ENCODE results near the gene NFATC2. TPM values are rescaled to one million over a fixed set of nuclear protein-coding genes. Genes with fewer than 3 reads are reported as not detected.

The NFATC2 gene
- total RNA-seq, 2 donors from 2014 or later, result 11.9 to 24.5 TPM

DNA sequence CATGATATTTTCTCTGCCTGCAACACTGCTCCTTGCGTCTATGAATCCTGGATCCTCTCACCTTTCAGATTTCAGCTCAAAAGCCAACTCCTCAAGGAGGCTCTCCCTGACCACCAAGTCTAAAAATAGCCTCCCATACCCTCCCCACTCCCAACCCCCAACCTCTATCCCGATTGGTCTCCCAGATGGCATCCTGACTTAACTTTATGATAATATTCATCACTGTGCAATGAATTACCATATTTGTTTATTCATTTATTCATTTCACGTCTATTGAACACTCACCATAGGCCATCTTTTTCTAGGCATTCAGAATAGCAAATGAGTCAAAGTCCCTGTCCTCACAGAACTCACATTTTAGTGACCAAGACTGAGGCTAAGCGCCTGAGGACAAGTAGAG is 42.6 kb upstream of the NFATC2 start:
- no peaks in the 10 kb centered on the region for H3K9me3 ChIP-seq
- H3K27me3 ChIP-seq (replicated peaks; ENCODE audit: insufficient read depth), result no peaks in the 10 kb centered on the region
- no peaks in the 10 kb centered on the region for H3K4me1 ChIP-seq (ENCODE audit: control insufficient read depth in 1 of 2, low read depth in 2 of 2)
- ATAC-seq (ENCODE audit: insufficient number of reproducible peaks, low FRiP score, low read depth) (no peak), DNase-seq (ENCODE audit: low spot score) (no peak)
- TF ChIP-seq, protein P1, sequence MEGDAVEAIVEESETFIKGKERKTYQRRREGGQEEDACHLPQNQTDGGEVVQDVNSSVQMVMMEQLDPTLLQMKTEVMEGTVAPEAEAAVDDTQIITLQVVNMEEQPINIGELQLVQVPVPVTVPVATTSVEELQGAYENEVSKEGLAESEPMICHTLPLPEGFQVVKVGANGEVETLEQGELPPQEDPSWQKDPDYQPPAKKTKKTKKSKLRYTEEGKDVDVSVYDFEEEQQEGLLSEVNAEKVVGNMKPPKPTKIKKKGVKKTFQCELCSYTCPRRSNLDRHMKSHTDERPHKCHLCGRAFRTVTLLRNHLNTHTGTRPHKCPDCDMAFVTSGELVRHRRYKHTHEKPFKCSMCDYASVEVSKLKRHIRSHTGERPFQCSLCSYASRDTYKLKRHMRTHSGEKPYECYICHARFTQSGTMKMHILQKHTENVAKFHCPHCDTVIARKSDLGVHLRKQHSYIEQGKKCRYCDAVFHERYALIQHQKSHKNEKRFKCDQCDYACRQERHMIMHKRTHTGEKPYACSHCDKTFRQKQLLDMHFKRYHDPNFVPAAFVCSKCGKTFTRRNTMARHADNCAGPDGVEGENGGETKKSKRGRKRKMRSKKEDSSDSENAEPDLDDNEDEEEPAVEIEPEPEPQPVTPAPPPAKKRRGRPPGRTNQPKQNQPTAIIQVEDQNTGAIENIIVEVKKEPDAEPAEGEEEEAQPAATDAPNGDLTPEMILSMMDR (IDR thresholded peaks at IDR 0.05), result no peak
- no peak overlapping the region for H3K27ac ChIP-seq
- no peaks in the 10 kb centered on the region for H3K36me3 ChIP-seq
- no peak overlapping the region for H3K4me3 ChIP-seq

DNA sequence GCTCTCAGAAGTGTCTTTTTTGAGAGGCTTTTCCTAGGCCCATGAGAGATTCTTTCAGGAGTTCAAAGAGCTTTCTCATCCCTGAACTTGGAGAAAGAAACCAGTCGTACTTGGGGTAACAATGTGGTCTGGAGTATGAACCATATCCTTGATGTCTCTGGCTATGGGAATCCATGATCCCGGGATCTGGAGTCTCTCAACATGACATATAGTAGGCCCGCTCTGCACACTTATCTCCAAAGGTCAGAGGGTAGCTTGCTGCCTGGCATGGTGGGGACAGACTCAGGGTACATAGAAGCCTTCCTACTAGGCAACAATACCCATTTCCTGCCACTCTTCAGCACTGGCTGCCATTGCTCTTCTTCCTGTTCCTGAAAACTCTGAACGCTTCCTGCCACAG is 42.2 kb upstream of the NFATC2 start:
- DNase-seq (ENCODE audit: low spot score) (no peak), ATAC-seq (ENCODE audit: insufficient number of reproducible peaks, low FRiP score, low read depth) (no peak)
- H3K4me1 ChIP-seq (ENCODE audit: control insufficient read depth in 1 of 2, low read depth in 2 of 2), result no peaks in the 10 kb centered on the region

DNA sequence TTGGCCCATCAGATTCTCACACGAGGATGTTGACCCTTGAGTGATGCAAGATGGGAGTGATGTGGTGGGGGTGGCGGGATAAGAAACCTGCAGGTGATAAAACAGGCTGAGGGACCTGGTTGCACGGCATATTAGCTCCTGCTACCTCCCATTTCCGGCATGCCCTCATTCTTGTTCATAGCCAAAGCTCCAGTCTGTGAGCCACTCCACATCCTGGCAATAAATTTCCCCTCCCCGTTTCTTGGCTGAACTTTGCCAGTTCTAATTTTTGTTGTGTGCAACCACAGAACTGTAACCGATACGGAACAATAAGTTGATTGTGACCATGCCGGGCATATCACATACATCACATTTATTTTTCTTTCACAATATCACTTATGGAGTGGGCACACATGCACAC is 41.6 kb upstream of the NFATC2 start:
- Histone ChIP-seq H3K4me1 (ENCODE audit: control insufficient read depth in 1 of 2, low read depth in 2 of 2) (no peaks in the 10 kb centered on the region), H3K27me3 (replicated peaks; ENCODE audit: insufficient read depth) (no peaks in the 10 kb centered on the region), H3K4me3 (no peak overlapping the region), H3K9me3 (no peaks in the 10 kb centered on the region), H3K36me3 (no peaks in the 10 kb centered on the region), H3K27ac (no peak overlapping the region)
- TF ChIP-seq, protein P1 (IDR thresholded peaks at IDR 0.05), result no peak
- ATAC-seq (ENCODE audit: insufficient number of reproducible peaks, low FRiP score, low read depth) (no peak), DNase-seq (ENCODE audit: low spot score) (no peak)

More for the DNA sequence above, 42.2 kb upstream of the NFATC2 start:
- Histone ChIP-seq H3K36me3 (no peaks in the 10 kb centered on the region), H3K27ac (no peak overlapping the region), H3K4me3 (no peak overlapping the region), H3K9me3 (no peaks in the 10 kb centered on the region), H3K27me3 (replicated peaks; ENCODE audit: insufficient read depth) (no peaks in the 10 kb centered on the region)
- TF ChIP-seq, protein P1 (IDR thresholded peaks at IDR 0.05), result no peak

DNA sequence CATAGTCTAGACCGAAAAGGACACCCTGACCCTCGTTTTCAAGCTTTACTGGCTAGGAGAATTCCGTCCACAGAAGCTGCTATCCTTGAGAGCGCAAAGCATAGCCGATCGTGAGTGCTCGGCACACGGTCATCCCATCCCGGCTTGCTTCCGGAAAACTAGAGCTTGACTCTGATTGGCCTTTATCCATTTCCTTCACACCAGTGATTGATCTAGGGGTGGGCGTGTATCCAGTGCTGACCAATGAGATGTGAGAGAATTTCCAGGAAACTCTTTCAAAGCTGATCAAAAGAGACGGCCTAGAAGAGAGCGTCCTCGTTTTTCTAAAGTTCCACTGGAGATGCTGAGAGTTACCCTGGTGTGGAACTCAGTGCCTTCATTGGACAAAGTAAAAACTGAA is 41.0 kb upstream of the NFATC2 start:
- no peaks in the 10 kb centered on the region for H3K27me3 ChIP-seq (replicated peaks; ENCODE audit: insufficient read depth)
- ATAC-seq (ENCODE audit: insufficient number of reproducible peaks, low FRiP score, low read depth), result no peak

DNA sequence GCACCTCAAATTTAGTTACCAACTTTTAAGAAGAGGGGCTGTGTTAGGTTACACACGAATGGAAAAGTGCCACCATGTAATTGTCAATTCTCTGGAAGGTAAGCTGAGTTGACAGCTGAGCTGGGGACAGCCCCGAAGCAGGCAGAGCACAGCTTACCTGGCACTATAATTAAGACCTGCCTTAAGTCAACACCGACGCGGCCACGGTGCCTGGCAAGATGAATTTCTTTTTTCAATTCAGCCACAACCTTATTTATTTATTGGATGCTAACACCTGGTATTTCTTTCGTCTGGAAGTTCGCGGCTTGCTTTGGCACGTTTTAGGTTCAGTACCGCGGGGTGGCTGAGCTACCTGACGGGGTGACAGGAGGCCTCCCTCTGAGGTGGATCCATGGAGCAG is 40.6 kb upstream of the NFATC2 start:
- TF ChIP-seq, protein P1 (IDR thresholded peaks at IDR 0.05), result no peak
- H3K4me1 ChIP-seq (ENCODE audit: control insufficient read depth in 1 of 2, low read depth in 2 of 2), result no peaks in the 10 kb centered on the region
- no peak for DNase-seq (ENCODE audit: low spot score)
- no peak overlapping the region for H3K4me3 ChIP-seq
- H3K27me3 ChIP-seq (replicated peaks; ENCODE audit: insufficient read depth), result no peaks in the 10 kb centered on the region
- ATAC-seq (ENCODE audit: insufficient number of reproducible peaks, low FRiP score, low read depth), result no peak
- no peaks in the 10 kb centered on the region for H3K36me3 ChIP-seq
- no peaks in the 10 kb centered on the region for H3K9me3 ChIP-seq
- H3K27ac ChIP-seq, result no peak overlapping the region

More for the DNA sequence above, 41.0 kb upstream of the NFATC2 start:
- no peaks in the 10 kb centered on the region for H3K36me3 ChIP-seq
- TF ChIP-seq, protein P1 (IDR thresholded peaks at IDR 0.05), result no peak
- H3K27ac ChIP-seq, result no peak overlapping the region
- no peak for DNase-seq (ENCODE audit: low spot score)
- no peaks in the 10 kb centered on the region for H3K4me1 ChIP-seq (ENCODE audit: control insufficient read depth in 1 of 2, low read depth in 2 of 2)
- H3K4me3 ChIP-seq, result no peak overlapping the region
- no peaks in the 10 kb centered on the region for H3K9me3 ChIP-seq
